Stimulated activated CD8-positive, alpha-beta memory T cell treated with anti-CD3 and anti-CD28 coated beads, Interleukin-7, amount 100 ng/mL, for 48 hours (primary cell): ENCODE data around the gene TAF5L.
"Not testable (repeated sequence)": the region's sequence is repeated elsewhere in the genome, so short reads cannot be mapped to it uniquely, and the experiment has no call there.

ENCODE experiments used
- DNase-seq, 2 donors: peaks; one replicate each; pipeline ENCODE4 v3.0.0-alpha.2; 2020; ENCODE audit warnings: low read depth in 1 of 2; ENCODE audit errors: extremely low read depth in 1 of 2

Gene TAF5L

GRCh38 chr1:229642970-229643369 lies 17.0 kb upstream of the TAF5L start:
- no peak for DNase-seq

DNA sequence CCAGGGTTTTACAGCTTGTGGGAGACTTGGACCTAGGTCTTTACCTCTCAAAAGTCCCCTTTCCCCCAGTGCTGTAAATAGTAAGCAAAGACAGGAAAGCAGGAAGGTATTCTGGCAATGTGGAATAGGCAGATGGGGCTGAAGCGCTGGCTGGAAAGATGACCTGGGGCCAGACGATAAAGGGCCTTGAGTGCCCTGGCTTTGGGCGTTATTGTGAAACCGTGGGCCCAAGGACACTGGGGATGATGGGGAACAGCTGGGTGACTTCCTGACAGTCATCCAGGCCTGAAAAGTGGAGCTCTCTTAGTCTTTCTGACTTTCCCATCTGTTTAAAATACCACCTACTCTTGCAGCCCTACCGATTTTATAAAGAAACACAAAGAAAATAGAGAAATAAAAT lies 16.5 kb upstream of the TAF5L start:
- DNase-seq = no peak

DNA sequence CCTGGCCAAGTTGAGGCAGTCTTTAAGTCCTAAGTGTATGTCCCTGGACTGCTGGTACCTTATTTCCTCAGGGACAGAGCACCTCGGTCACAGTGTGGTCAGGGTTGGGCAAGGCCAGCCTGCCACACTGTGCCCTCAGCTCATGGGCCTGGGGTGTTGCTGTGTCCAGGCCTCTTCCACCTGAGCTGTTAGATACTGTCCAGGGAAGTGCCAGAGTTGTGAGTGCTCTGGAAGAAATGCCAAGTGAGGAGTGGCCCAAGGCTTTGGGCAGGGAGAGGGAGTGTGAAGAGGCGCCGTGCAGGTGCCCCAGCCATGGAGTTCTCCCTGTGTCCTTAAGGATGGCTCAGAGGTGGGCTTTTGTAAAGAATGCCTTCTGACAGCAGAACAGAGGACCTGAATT lies 15.4 kb upstream of the TAF5L start:
- DNase-seq = no peak

- DNase-seq = no peak
Observed at GRCh38 chr1:229640455-229640854, 14.5 kb upstream of the TAF5L start.

- no peak for DNase-seq
Observed at GRCh38 chr1:229637746-229638145, 11.8 kb upstream of the TAF5L start.

GRCh38 chr1:229636042-229636441 lies 10.1 kb upstream of the TAF5L start:
- DNase-seq = no peak

- no peak for DNase-seq
Observed at GRCh38 chr1:229631966-229632365, 6.0 kb upstream of the TAF5L start.

- DNase-seq = no peak
Observed at GRCh38 chr1:229631148-229631547, 5.2 kb upstream of the TAF5L start.

DNA sequence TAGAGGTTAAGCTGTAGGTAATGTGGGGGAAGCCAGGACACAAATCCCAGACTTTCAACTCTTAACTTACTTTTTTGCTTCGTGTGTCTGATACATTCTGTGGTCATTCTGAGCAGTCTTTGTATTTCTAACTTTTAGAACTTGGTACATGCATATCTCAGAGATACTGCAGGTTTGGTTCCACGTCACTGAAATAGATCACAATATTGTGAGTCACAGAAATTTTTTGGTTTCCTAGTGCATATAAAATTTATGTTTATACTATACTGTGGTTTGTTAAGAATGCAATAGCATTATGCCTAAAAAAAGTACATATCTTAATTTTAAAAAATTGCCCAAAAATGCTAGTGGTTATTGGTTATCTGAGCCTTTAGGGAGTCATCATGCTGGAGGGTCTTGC lies 3.3 kb upstream of the TAF5L start:
- no peak for DNase-seq

DNA sequence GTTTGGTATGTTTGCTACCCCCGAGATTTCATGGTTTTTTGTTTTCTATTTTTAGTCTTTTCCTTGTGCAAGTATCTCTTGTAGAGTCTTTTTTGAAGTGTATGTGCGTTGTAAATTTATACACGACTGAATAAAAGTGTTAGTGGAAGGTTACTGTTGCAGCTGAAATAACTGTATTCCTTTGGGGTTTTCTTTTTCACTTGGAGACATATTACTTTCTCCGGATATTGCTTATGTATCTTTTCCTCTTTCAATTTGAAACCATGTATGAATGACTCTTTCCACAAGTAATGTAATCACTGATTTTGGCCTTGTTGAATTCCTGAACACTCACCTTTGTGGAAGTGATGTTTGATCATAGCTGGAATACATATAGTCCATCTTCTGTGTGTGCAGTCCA lies 1.1 kb upstream of the TAF5L start:
- no peak for DNase-seq

GRCh38 chr1:229625071-229625914 lies 629 bp downstream of the TAF5L start:
- peak; percentile 33 to 37 for DNase-seq

DNA sequence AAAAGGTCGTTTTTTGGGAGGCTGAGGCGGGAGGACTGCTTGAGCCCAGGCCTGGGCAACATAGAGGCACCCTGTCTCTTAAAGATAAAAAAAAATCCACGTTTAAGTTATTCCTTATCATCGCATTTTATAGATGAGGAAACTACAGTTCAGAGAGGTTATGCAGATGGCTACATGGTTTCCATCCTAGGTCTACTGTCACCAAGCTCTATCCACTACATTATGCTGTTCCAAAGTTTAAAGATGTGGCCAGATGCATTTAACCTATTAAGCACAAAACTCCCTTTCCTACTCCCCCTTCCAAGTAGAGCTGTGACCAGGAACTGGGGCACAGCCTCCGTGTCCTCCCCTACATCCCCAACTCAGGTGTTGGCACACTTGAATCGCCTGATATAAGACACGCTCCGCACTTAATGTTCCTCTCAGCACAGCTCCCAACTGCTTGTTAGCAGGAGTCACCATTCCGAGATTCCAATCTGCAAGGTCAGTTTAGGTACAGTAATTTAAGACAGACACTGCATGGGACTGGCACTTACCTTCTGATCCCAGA lies 1.3 kb downstream of the TAF5L start:
- DNase-seq = no peak

- DNase-seq = no peak
Observed at GRCh38 chr1:229623838-229624237, 2.1 kb downstream of the TAF5L start.

DNA sequence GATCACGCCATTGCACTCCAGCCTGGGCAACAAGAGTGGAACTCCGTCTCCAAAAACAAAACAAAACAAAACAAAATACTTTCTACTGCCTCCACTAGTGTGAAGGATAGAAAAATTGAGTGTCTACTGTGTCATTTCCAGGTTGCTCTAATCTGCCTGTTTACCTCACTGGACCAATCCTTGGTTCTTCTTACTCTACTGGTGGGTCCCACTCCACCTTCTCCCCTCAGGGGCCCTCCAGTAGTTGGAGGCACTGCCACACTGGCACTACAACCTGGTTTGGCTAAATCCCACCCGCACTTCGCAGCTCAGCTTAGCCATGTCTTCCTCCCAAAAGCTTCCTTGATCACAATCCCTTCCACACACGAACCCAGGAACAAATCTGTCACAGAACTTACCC lies 2.7 kb downstream of the TAF5L start:
- no peak for DNase-seq

GRCh38 chr1:229622641-229623120 lies 3.2 kb downstream of the TAF5L start:
- not testable (repeated sequence) for DNase-seq

DNA sequence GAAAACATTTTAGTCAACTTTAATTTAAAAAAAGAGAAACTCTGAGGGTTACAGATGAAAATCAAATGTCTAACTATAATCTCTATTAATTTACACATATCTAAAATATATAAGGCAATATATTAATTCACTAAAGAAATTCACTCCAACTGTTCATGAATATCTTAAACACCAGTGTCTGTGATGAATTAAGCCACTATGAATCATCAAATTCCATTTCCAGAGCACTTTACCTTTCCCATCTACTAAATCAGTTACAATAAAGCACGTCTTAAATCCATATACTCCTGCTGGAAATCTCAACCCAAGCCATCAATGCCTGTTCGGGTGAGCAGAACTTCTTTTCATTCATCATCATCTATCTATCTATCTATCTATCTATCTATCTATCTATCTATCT lies 4.3 kb downstream of the TAF5L start:
- DNase-seq = no peak

DNA sequence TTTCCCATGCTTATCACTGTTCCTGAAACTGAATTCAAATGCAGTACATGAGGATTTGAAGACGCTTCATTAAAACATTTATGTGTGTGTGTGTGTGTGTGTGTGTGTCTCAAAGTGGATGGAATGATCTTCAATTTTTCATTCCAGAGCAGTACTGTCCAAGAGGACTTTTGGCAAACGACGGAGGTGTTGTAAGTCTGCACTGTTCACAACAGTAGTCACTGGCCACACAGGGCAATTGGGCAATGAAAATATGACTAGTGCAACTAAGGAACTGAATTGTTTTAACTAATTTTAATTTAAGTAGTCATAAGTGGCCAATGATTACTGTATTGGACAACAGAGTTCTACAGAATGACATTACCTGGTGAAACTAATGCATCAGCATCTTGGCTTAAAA lies 5.0 kb downstream of the TAF5L start:
- no peak for DNase-seq

DNA sequence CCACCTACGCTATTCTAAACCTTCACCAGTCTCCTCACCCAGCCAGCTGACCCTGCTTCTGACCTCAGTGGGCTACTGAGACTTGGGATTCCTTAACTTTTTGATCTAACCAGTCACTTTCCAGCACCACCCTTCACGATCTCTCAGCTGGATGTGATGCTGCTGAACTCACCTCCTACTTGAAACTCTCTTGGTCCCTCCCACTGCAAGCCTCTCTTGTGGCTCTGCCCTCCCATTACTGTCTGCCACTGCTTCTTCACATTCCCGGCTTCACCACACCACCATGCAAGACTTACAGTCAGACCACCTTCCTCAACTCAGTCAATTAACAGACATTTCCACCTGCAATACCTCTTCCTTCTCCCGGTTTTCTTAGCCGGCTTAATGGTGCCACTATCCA lies 6.3 kb downstream of the TAF5L start:
- no peak for DNase-seq

GRCh38 chr1:229619002-229619401 lies 6.9 kb downstream of the TAF5L start:
- no peak for DNase-seq

DNA sequence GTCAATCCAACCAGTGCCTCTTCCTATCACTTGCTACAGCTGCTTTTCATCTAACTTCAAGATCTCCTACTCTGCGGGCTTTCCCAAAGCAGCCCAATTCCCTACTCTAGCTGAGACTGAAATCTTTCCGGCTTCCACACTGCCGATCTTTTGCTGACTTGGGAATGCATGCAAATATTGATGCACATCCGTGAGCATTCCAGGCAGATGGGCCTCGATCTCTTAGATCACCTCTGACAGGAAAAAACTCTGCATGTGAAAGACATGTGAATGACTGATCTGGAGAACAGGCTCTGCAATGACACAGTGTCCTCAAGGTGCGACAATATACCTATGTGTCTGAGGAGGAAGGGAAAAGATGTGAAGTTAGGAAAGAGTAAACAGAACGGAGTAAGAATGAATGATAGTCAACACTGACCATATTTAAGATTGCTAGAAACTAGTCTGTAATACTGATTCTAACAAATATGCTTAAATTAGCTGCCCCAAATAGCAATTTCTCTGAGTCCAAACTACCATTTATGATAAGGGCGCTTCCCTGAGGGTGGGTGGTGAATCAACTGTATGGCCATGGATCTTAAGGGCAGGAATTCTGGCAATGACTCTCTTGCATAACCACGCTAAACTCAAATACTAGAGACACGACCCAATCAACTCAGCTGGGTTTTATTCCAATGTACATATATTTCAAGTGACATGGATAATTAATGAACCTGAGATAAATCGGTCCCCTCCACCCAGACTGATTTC lies 8.4 kb downstream of the TAF5L start:
- no peak for DNase-seq

DNA sequence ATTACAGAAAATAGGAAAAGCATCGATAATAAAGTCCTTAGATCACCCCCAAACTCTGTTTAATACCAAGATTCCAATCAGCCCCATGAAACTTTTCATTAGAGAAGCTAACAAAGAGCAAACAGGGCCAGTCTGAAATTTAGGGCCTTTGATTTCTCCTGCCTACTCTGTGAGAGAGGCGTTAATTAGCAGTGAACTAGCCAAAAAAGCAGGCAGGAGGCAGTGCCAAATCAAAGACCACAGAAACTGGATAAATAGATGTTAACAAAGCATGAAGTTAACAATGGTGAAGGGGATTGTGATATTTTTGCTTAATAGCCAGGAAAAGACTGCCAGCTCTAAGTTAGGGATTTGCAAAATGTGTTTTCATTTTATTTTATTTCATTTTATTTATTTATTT lies 11.2 kb downstream of the TAF5L start:
- DNase-seq = no peak

DNA sequence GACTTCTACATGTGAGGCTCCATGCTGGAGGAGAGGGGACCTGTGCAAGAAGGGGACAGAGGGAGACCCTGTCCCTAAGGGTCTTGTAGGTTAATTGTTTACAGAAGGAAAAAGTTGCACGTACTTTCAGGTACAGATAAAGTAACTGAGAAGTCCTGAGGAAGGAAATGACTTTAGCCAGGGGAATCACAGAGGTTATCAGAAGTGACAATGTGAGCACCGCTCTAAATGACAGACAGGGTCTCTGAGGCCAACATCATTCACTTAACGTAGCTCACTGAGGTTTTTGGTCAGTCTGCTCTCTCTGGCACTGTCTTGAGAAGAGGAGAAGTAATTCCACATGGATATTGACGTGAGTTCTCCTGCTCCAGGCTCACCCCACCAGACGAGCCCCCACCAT lies 12.0 kb downstream of the TAF5L start:
- DNase-seq = no peak
